ENCODE results near the gene ZNF692. TPM values are rescaled to one million over a fixed set of nuclear protein-coding genes. Genes with fewer than 3 reads are reported as not detected.

ZNF692 gene
- total and polyA plus RNA-seq, 2 of the 13 experiments (the other 11 are each of a cell fraction or from before 2014, with no cell fraction given) = 27.3 to 45.8 TPM

DNA sequence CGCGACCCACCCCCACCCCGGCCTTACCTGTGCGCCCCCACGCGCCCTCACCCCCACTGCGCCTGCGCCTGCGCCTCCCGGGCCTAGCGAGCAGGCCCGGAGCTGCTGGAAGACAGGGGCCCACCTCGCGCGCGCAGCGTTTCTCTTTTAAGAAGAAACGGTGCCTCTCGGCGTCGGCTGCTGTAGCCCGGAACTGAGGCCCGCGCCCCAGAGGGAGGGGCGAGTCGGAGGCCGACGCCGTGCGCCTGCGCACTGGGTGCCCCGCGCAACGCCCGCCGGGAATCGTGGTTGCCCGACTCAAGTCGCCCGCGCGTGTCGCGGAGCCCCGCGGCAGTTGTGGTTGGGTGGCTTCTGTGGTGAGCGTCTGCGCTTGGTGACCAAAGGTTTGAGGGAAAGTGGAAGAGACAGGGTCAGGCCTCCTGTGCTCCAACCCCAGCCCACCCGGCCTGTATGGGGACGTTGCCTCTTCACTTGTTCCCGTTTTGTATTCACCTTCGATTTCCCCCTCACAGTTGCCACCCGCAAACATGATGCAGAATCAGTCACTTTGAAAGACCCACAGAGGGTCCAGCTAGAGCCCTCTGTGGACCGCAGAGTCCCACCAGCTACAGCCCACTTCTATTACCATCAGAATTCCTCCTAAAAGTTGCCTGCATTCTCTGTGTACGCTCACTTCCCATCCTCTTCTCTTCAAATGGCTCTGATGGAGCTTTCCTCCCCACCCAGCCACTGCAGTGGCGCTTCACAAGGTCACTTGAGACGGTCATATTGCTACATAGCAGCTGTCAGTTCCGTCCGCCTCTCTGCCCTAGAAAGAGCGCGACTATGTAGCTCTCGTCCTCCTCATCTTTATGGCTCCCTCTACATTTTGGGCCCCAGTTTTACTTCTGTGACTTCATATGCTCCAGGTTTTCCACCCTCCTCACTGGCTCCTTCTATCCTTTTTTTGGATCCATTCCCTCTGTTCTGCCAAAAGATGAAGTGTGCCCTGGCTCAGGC lies at the start of gene ZNF692 (continued):
- TF ChIP-seq PATZ1 (CRISPR knock-in tag; IDR thresholded peaks at IDR 0.05) (no peak; the same call in none of the 2 replicates), NFE2 (CRISPR knock-in tag; IDR thresholded peaks at IDR 0.05) (0 out of 2 replicates have a peak, but pooled peaks have one; percentile 12), ZNF329 (CRISPR knock-in tag; IDR thresholded peaks at IDR 0.05; ENCODE audit: low read depth) (no peak), NCOA1 (CRISPR knock-in tag; IDR thresholded peaks at IDR 0.05) (peak; percentile 96; the same call in 1 of the 2 replicates), ZNF556 (CRISPR knock-in tag; IDR thresholded peaks at IDR 0.05; ENCODE audit: borderline replicate concordance) (no peak; the same call in 1 of the 2 replicates), ZNF124 (CRISPR knock-in tag; IDR thresholded peaks at IDR 0.05) (no peak), ZNF343 (CRISPR knock-in tag; IDR thresholded peaks at IDR 0.05) (no peak), ZNF589 (CRISPR knock-in tag; conservative IDR thresholded peaks at IDR 0.05) (no peak), DMAP1 (CRISPR knock-in tag; IDR thresholded peaks at IDR 0.05) (peak; percentile 28; the same call in 1 of the 2 replicates), GTF3A (CRISPR knock-in tag; conservative IDR thresholded peaks at IDR 0.05) (no peak), ZSCAN31 (CRISPR knock-in tag; IDR thresholded peaks at IDR 0.05; ENCODE audit: low read depth) (peak; percentile 73), UBTF (CRISPR knock-in tag; IDR thresholded peaks at IDR 0.05) (0 out of 2 replicates have a peak, but pooled peaks have one; percentile 3), ONECUT2 (CRISPR knock-in tag; IDR thresholded peaks at IDR 0.05) (0 out of 2 replicates have a peak, but pooled peaks have one; percentile 4), SYNCRIP (IDR thresholded peaks at IDR 0.05; ENCODE audit: insufficient read depth, low read depth, low read length) (no peak), NFATC3 (CRISPR knock-in tag; IDR thresholded peaks at IDR 0.05) (no peak), RFXANK (CRISPR knock-in tag; IDR thresholded peaks at IDR 0.05) (peak; percentile 91; the same call in 1 of the 2 replicates), ZNF331 (CRISPR knock-in tag; IDR thresholded peaks at IDR 0.05) (peak; percentile 70; the same call in 1 of the 2 replicates), AKAP8 (CRISPR knock-in tag; IDR thresholded peaks at IDR 0.05) (no peak), ETV6 (CRISPR knock-in tag; conservative IDR thresholded peaks at IDR 0.05) (0 out of 2 replicates have a peak, but pooled peaks have one; percentile 29)
- TF ChIP-seq, protein P1, sequence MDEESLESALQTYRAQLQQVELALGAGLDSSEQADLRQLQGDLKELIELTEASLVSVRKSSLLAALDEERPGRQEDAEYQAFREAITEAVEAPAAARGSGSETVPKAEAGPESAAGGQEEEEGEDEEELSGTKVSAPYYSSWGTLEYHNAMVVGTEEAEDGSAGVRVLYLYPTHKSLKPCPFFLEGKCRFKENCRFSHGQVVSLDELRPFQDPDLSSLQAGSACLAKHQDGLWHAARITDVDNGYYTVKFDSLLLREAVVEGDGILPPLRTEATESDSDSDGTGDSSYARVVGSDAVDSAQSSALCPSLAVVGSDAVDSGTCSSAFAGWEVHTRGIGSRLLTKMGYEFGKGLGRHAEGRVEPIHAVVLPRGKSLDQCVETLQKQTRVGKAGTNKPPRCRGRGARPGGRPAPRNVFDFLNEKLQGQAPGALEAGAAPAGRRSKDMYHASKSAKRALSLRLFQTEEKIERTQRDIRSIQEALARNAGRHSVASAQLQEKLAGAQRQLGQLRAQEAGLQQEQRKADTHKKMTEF (CRISPR knock-in tag; IDR thresholded peaks at IDR 0.05) = no peak; the same call in none of the 2 replicates
- TF ChIP-seq, protein P2, sequence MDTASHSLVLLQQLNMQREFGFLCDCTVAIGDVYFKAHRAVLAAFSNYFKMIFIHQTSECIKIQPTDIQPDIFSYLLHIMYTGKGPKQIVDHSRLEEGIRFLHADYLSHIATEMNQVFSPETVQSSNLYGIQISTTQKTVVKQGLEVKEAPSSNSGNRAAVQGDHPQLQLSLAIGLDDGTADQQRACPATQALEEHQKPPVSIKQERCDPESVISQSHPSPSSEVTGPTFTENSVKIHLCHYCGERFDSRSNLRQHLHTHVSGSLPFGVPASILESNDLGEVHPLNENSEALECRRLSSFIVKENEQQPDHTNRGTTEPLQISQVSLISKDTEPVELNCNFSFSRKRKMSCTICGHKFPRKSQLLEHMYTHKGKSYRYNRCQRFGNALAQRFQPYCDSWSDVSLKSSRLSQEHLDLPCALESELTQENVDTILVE (CRISPR knock-in tag; IDR thresholded peaks at IDR 0.05) = peak; percentile 60; the same call in 1 of the 2 replicates

All from HepG2 (cell line).